ENCODE results near the gene USP3. TPM values are rescaled to one million over a fixed set of nuclear protein-coding genes. Genes with fewer than 3 reads are reported as not detected.

Gene USP3
- total and polyA plus RNA-seq, 9 of the 15 experiments (the other 6 are each of a cell fraction or from before 2014, with no cell fraction given): 17.3 to 54.3 (median 34.8) TPM

GRCh38 chr15:63504979-63505841 lies 817 bp downstream of the USP3 start:
- Histone ChIP-seq H3K9me1 (ENCODE audit: control insufficient read depth, insufficient read depth, low read length) (peaks cover 6% of the 10 kb centered on the region), H3K4me3 (peak overlapping the region; percentile 87), H3K27ac (ENCODE audit: extremely low read depth, low read depth, low read length) (peak overlapping the region; percentile 93), H3K27me3 (ENCODE audit: control insufficient read depth in 2 of 2, insufficient read depth in 2 of 2, low read length in 2 of 2) (no peaks in the 10 kb centered on the region), H3K9ac (ENCODE audit: insufficient read depth in 1 of 2, low read depth in 2 of 2, low read length in 2 of 2) (peak overlapping the region; percentile 89 to 99), H2AFZ (ENCODE audit: low read depth, low read length) (peak overlapping the region; percentile 83), H3K9me3 (replicated peaks; ENCODE audit: control insufficient read depth, insufficient read depth, low read depth, low read length) (no peaks in the 10 kb centered on the region), H3K36me3 (ENCODE audit: control insufficient read depth, insufficient read depth, low read length) (peaks cover 5% of the 10 kb centered on the region; the same call in 1 of the 3 replicates), H4K20me1 (replicated peaks; ENCODE audit: control insufficient read depth, insufficient read depth, low read length) (peaks cover 20% of the 10 kb centered on the region; the same call in 1 of the 2 replicates), H3K4me1 (replicated peaks in 1 of 2; ENCODE audit: control insufficient read depth in 2 of 2, insufficient read depth in 2 of 2, low read length in 2 of 2) (peaks cover 23 to 46% of the 10 kb centered on the region in 2 experiments), H3K79me2 (ENCODE audit: control insufficient read depth, insufficient read depth, low read length) (peaks cover 58% of the 10 kb centered on the region), H3K4me2 (ENCODE audit: insufficient read depth, low read length) (peak overlapping the region; percentile 89)
- peak; percentile 29 for FAIRE-seq
- ATAC-seq: peak; percentile 42
- BruUV-seq (replicated peaks): no TSS peak
- peak; percentile 44 to 76 (median 76) for DNase-seq (ENCODE audit: extremely low read depth in 1 of 4, low spot score in 3 of 4)
- CTCF ChIA-PET (ENCODE audit: low intra/inter-chr PET ratio): no interaction called here
- POLR2A ChIA-PET: interaction anchor here (0.7 to 5.4 kb wide), 18 partner anchors 9 to 247 kb away, joined by 3 to 51 read pairs (median 3); no protein-coding TSS in a partner anchor
- intact Hi-C loops (cut with micrococcal nuclease) (loop anchor here (1.0 to 5.0 kb wide), 2 partner anchors 39 to 52 kb away; no protein-coding TSS in a partner anchor), in situ Hi-C loops (cut with MboI) (no loop called here)
- 1% methylated on average over 51 of the region's 79 CpGs for WGBS (ENCODE audit: insufficient coverage, low coverage, missing lambda C conversion rate)
- TF ChIP-seq ZNF41 (CRISPR knock-in tag; conservative IDR thresholded peaks at IDR 0.05): no peak
- peak; percentile 76 for TF ChIP-seq RBBP5 (IDR thresholded peaks at IDR 0.05; ENCODE audit: borderline replicate concordance, insufficient read depth, low read length, poor library complexity, severe bottlenecking)
- peak; percentile 83 for TF ChIP-seq ELF1 (tag; IDR thresholded peaks at IDR 0.05)
- TF ChIP-seq, protein P1, sequence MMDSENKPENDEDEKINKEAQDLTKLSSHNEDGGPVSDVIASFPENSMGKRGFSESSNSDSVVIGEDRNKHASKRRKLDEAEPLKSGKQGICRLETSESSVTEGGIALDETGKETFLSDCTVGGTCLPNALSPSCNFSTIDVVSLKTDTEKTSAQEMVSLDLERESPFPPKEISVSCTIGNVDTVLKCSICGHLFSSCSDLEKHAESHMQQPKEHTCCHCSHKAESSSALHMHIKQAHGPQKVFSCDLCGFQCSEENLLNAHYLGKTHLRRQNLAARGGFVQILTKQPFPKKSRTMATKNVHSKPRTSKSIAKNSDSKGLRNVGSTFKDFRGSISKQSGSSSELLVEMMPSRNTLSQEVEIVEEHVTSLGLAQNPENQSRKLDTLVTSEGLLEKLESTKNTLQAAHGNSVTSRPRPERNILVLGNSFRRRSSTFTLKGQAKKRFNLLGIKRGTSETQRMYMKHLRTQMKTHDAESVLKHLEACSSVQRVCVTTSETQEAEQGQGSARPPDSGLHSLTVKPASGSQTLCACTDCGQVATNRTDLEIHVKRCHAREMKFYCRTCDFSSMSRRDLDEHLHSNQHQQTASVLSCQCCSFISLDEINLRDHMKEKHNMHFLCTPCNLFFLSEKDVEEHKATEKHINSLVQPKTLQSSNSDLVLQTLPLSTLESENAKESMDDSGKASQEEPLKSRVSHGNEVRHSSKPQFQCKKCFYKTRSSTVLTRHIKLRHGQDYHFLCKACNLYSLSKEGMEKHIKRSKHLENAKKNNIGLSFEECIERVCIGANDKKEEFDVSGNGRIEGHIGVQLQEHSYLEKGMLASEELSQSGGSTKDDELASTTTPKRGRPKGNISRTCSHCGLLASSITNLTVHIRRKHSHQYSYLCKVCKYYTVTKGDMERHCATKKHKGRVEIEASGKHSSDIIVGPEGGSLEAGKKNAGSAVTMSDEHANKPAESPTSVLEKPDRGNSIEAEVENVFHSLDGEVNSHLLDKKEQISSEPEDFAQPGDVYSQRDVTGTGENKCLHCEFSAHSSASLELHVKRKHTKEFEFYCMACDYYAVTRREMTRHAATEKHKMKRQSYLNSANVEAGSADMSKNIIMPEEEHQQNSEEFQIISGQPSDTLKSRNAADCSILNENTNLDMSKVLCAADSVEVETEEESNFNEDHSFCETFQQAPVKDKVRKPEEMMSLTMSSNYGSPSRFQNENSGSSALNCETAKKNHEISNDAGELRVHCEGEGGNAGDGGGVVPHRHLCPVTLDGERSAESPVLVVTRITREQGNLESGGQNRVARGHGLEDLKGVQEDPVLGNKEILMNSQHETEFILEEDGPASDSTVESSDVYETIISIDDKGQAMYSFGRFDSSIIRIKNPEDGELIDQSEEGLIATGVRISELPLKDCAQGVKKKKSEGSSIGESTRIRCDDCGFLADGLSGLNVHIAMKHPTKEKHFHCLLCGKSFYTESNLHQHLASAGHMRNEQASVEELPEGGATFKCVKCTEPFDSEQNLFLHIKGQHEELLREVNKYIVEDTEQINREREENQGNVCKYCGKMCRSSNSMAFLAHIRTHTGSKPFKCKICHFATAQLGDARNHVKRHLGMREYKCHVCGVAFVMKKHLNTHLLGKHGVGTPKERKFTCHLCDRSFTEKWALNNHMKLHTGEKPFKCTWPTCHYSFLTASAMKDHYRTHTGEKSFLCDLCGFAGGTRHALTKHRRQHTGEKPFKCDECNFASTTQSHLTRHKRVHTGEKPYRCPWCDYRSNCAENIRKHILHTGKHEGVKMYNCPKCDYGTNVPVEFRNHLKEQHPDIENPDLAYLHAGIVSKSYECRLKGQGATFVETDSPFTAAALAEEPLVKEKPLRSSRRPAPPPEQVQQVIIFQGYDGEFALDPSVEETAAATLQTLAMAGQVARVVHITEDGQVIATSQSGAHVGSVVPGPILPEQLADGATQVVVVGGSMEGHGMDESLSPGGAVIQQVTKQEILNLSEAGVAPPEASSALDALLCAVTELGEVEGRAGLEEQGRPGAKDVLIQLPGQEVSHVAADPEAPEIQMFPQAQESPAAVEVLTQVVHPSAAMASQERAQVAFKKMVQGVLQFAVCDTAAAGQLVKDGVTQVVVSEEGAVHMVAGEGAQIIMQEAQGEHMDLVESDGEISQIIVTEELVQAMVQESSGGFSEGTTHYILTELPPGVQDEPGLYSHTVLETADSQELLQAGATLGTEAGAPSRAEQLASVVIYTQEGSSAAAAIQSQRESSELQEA (IDR thresholded peaks at IDR 0.05; ENCODE audit: low read depth): no peak
- peak; percentile 80 for TF ChIP-seq POLR2G (IDR thresholded peaks at IDR 0.05; ENCODE audit: low read depth, low read length)
- no peak for TF ChIP-seq STAG1 (CRISPR knock-in tag; IDR thresholded peaks at IDR 0.05; ENCODE audit: borderline replicate concordance)
- TF ChIP-seq, protein P2, sequence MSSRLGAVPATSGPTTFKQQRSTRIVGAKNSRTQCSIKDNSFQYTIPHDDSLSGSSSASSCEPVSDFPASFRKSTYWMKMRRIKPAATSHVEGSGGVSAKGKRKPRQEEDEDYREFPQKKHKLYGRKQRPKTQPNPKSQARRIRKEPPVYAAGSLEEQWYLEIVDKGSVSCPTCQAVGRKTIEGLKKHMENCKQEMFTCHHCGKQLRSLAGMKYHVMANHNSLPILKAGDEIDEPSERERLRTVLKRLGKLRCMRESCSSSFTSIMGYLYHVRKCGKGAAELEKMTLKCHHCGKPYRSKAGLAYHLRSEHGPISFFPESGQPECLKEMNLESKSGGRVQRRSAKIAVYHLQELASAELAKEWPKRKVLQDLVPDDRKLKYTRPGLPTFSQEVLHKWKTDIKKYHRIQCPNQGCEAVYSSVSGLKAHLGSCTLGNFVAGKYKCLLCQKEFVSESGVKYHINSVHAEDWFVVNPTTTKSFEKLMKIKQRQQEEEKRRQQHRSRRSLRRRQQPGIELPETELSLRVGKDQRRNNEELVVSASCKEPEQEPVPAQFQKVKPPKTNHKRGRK (tag; IDR thresholded peaks at IDR 0.05): no peak
- no peak for TF ChIP-seq TEAD4 (IDR thresholded peaks at IDR 0.05; ENCODE audit: low read length)
- no peak for TF ChIP-seq TEAD4 (CRISPR knock-in tag; IDR thresholded peaks at IDR 0.05; ENCODE audit: borderline replicate concordance)
- peak; percentile 76 for TF ChIP-seq L3MBTL2 (IDR thresholded peaks at IDR 0.05)

All from K562 (cell line).